OCI-LY7 (cell line): Measurements from ENCODE around the gene TK1.

Experiments used
- CTCF ChIP-seq: fragments of 200-600 bp; sonication (generic); conservative IDR thresholded peaks from 2 replicates; pipeline ENCODE4 v1.5.1; 2014; ENCODE audit warnings: mild to moderate bottlenecking, antibody characterized with exemption, low read length, moderate library complexity, mixed read lengths
- EZH2phosphoT487 ChIP-seq: fragments of 200-600 bp; sonication (generic); IDR thresholded peaks from 2 replicates; pipeline ENCODE4 v1.6.1; 2018; ENCODE audit warnings: low read depth, borderline replicate concordance, mild to moderate bottlenecking, mixed run types, antibody characterized with exemption, low read length, moderate library complexity, mixed read lengths

GRCh38 chr17:78232859-78233173 lies 46.0 kb upstream of the TK1 start:
- no peak for TF ChIP-seq CTCF
- TF ChIP-seq EZH2phosphoT487: no peak
